Measurements from ENCODE around the gene MADD. TPM values are rescaled to one million over a fixed set of nuclear protein-coding genes. Genes with fewer than 3 reads are reported as not detected.

The MADD gene
- polyA plus RNA-seq, 1 donor: 49.8 TPM

DNA sequence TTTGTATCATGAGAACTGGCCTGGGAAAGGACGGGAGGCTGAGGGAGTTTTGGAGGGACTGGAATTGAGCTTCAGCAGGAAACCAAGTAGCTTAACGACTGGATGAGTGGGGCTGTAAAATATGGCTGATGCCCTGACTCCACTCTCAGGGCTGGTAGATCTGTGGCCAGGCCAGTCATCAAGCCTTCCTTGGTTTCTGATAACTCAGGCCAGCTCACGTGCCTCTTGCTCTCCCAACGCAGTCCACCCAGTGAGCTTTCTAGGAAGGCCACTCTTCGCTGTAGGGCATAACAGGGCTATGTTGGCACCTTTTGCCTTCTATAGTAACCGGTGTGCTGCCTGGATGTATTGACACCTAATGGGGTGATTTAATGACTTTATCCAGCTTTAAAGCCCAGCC is 5.8 kb upstream of the MADD start:
- Histone ChIP-seq H3K27ac (ENCODE audit: low read length) (no peak overlapping the region), H3K4me1 (ENCODE audit: control insufficient read depth, insufficient read depth, low read length) (peaks cover 24% of the 10 kb centered on the region), H3K27me3 (ENCODE audit: control insufficient read depth, insufficient read depth, low read length) (no peaks in the 10 kb centered on the region), H3K36me3 (ENCODE audit: control insufficient read depth, insufficient read depth, low read length) (peaks cover 40% of the 10 kb centered on the region), H3K4me3 (ENCODE audit: low read length) (no peak overlapping the region), H3K9me3 (ENCODE audit: control insufficient read depth, low read depth, low read length) (no peaks in the 10 kb centered on the region)
- DNase-seq: no peak
- WGBS (ENCODE audit: insufficient coverage, low lambda C conversion rate): 100% methylated on average over 1 of the region's 6 CpGs

DNA sequence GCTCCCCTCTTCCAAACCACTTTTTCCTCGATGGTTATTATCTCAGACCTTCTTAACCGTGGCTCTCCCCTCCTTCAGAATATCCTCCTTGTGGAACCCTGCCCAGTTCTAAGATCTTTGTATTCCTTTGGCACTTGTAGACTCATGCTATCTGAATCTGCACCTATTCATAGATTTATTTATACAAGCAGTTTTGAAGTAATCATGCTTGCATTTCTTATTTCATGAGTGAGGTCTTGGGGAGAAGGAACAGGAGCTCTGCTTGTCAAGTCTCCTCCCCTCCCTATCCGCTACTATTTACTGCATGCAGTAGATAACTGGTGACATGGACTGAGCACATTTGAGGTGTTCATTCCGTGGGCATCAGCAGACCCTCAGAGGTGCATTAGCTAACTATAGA is 5.4 kb upstream of the MADD start:
- peaks cover 20% of the 10 kb centered on the region for H3K4me1 ChIP-seq (ENCODE audit: control insufficient read depth, insufficient read depth, low read length)
- no peaks in the 10 kb centered on the region for H3K9me3 ChIP-seq (ENCODE audit: control insufficient read depth, low read depth, low read length)
- H3K27me3 ChIP-seq (ENCODE audit: control insufficient read depth, insufficient read depth, low read length): no peaks in the 10 kb centered on the region
- 100% methylated on average over 1 of the region's 4 CpGs for WGBS (ENCODE audit: insufficient coverage, low lambda C conversion rate)
- H3K4me3 ChIP-seq (ENCODE audit: low read length): no peak overlapping the region
- peaks cover 40% of the 10 kb centered on the region for H3K36me3 ChIP-seq (ENCODE audit: control insufficient read depth, insufficient read depth, low read length)
- H3K27ac ChIP-seq (ENCODE audit: low read length): no peak overlapping the region
- no peak for DNase-seq

DNA sequence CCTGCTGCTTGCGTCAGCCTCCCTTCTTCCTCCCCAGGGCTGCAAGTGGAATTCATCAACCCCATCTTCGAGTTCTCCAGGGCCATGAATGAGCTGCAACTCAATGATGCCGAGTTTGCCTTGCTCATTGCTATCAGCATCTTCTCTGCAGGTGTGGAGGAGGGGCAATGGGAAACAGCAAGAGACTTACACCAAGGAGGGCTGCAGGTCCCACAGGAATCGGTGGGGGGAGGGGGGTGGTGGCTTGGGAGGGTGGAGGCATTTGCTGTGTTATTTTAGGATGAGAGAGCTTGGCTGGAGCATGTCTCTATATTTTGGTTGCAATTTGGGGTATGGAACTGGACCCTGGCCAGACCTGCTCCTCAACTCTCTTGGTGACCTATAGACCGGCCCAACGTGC is 2.1 kb upstream of the MADD start:
- Histone ChIP-seq H3K36me3 (ENCODE audit: control insufficient read depth, insufficient read depth, low read length) (peaks cover 25% of the 10 kb centered on the region), H3K4me1 (ENCODE audit: control insufficient read depth, insufficient read depth, low read length) (peaks cover 33% of the 10 kb centered on the region), H3K27ac (ENCODE audit: low read length) (peak overlapping the region; percentile 99), H3K4me3 (ENCODE audit: low read length) (no peak overlapping the region), H3K27me3 (ENCODE audit: control insufficient read depth, insufficient read depth, low read length) (no peaks in the 10 kb centered on the region), H3K9me3 (ENCODE audit: control insufficient read depth, low read depth, low read length) (no peaks in the 10 kb centered on the region)
- WGBS (ENCODE audit: insufficient coverage, low lambda C conversion rate): no CpG with 5 or more reads among the region's 6 CpGs
- DNase-seq: no peak

DNA sequence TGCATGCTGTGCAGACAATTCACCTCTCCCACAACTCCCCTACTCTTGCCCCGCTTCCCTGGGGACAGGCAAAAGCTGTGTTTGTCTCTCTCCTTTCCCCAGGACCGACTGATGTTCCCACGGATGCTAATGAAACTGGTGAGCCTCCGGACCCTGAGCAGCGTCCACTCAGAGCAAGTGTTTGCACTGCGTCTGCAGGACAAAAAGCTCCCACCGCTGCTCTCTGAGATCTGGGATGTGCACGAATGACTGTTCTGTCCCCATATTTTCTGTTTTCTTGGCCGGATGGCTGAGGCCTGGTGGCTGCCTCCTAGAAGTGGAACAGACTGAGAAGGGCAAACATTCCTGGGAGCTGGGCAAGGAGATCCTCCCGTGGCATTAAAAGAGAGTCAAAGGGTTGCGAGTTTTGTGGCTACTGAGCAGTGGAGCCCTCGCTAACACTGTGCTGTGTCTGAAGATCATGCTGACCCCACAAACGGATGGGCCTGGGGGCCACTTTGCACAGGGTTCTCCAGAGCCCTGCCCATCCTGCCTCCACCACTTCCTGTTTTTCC is 1.4 kb upstream of the MADD start:
- Histone ChIP-seq H3K4me3 (ENCODE audit: low read length) (peak overlapping the region; percentile 67), H3K4me1 (ENCODE audit: control insufficient read depth, insufficient read depth, low read length) (peaks cover 33% of the 10 kb centered on the region), H3K27me3 (ENCODE audit: control insufficient read depth, insufficient read depth, low read length) (no peaks in the 10 kb centered on the region), H3K27ac (ENCODE audit: low read length) (peak overlapping the region; percentile 99), H3K36me3 (ENCODE audit: control insufficient read depth, insufficient read depth, low read length) (peaks cover 20% of the 10 kb centered on the region), H3K9me3 (ENCODE audit: control insufficient read depth, low read depth, low read length) (no peaks in the 10 kb centered on the region)
- WGBS (ENCODE audit: insufficient coverage, low lambda C conversion rate): no CpG with 5 or more reads among the region's 13 CpGs
- DNase-seq: no peak

DNA sequence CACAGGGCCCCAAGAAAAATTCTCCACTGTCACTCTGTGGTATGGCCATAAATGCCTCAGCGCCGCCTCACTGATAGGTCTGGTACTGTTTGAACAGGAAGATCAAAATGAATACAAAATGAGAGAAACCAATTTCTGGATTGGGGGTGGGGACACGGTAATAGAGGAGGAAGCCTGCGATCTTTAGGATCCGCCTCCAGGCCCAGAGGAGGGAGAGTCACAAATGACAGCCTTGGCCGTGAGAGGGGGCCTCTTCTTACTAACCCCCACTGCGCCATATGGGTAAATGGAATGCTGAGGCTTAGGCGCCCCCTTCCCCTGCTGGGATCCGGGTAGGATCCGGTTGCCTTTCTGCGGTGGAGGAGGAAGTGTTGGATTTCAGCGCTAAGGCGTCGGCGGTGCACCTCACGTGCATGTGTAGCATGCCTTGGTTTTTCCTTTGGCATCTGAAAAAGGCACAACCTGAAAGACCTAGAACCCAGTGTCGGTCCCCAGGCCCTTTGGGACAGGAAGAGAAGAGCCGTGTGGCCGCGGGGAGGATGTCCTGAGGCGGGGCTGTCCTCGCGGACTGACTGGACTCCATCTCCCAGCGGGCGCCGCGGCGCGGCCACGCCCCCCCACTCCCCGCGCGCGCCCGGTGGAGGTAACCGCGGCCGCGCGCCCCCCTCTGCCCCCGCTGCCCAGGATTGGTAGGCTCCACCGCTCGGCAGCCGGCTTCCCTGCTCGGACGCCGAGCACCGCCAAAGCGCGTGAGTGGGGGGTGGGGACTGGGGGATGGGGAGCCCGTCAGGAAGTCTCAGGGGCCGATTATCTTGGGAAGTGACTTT is 718 bp upstream of the MADD start:
- peak overlapping the region; percentile 99 for H3K27ac ChIP-seq (ENCODE audit: low read length)
- 0% methylated on average over 2 of the region's 52 CpGs for whole genome bisulfite sequencing (ENCODE audit: insufficient coverage, low lambda C conversion rate)
- peak overlapping the region; percentile 67 for H3K4me3 ChIP-seq (ENCODE audit: low read length)
- peaks cover 33% of the 10 kb centered on the region for H3K4me1 ChIP-seq (ENCODE audit: control insufficient read depth, insufficient read depth, low read length)
- peaks cover 18% of the 10 kb centered on the region for H3K36me3 ChIP-seq (ENCODE audit: control insufficient read depth, insufficient read depth, low read length)
- no peaks in the 10 kb centered on the region for H3K27me3 ChIP-seq (ENCODE audit: control insufficient read depth, insufficient read depth, low read length)
- peak; percentile 83 to 95 for DNase-seq
- no peaks in the 10 kb centered on the region for H3K9me3 ChIP-seq (ENCODE audit: control insufficient read depth, low read depth, low read length)

DNA sequence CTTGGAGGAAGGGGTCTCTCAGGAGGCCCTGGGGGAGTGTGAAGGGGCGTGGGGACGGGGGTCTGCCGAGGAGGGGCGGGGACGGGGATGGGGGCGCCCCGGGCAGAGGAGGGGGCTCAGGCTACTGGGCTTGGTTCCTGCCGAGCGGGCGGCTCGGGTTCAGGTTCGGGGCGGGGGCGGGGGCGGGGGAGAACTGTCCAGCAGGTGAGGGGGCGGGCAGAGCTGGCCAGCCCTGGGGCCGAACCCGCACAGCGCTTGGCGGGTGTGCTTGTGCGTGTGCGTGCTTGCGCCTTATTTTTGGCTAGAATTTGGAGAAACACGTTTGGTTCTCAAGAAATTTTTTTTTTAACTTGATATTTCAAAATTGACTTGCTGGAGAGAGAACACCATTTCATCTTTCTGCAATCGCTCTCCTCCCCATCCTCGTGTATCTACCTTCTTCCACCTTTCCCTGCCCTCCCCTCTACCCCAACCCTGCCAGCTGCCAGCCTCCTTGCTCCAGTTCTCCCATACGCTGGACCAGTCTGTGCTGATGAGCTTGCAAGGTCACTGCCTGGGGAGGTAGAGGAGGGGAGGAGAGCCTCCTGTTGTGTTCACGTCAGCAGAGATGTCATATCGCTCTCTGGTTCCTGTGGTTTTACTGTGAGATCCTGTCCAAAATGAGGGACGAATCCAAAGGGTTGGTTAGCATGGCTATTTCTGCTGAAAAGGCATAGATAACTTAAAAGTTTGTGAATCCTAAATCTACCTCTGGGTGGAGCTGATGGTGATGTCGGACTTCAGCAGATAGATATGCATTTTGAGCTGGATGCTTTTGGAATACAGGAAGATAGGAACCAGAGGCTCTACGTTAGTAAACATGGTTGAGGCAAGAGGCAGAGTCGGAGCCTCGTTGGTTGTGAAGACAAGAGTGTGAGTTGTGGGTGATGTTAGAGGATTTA is 668 bp downstream of the MADD start:
- H3K9me3 ChIP-seq (ENCODE audit: control insufficient read depth, low read depth, low read length): no peaks in the 10 kb centered on the region
- peak in 1 of 2 donors; percentile 42 for DNase-seq
- H3K27ac ChIP-seq (ENCODE audit: low read length): peak overlapping the region; percentile 64
- peaks cover 30% of the 10 kb centered on the region for H3K36me3 ChIP-seq (ENCODE audit: control insufficient read depth, insufficient read depth, low read length)
- H3K4me1 ChIP-seq (ENCODE audit: control insufficient read depth, insufficient read depth, low read length): peaks cover 33% of the 10 kb centered on the region
- peak overlapping the region; percentile 67 for H3K4me3 ChIP-seq (ENCODE audit: low read length)
- H3K27me3 ChIP-seq (ENCODE audit: control insufficient read depth, insufficient read depth, low read length): no peaks in the 10 kb centered on the region
- 14% methylated on average over 6 of the region's 34 CpGs for WGBS (ENCODE audit: insufficient coverage, low lambda C conversion rate)

DNA sequence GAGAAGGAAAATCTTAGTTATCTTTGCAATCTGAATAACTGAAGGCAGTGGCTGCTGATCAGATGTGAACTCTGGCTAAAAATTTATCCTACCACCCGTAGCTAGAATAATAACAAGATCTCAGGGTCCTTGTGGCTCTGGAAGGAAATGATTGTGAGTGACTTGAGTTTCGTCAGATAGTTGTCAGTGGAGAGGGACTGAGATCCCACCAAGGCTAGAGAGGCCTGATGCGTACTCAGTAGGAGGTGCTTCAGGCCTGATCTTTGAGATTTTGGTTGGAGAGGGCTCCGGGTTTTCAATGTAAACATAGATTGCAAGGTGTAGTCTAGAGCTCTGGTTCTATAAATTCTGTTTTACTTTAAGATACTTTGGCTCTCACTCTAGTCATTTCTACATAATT is 1.4 kb downstream of the MADD start:
- H3K36me3 ChIP-seq (ENCODE audit: control insufficient read depth, insufficient read depth, low read length): peaks cover 32% of the 10 kb centered on the region
- no peaks in the 10 kb centered on the region for H3K27me3 ChIP-seq (ENCODE audit: control insufficient read depth, insufficient read depth, low read length)
- no CpG with 5 or more reads among the region's 4 CpGs for WGBS (ENCODE audit: insufficient coverage, low lambda C conversion rate)
- H3K27ac ChIP-seq (ENCODE audit: low read length): peak overlapping the region; percentile 64
- no peak for DNase-seq
- H3K9me3 ChIP-seq (ENCODE audit: control insufficient read depth, low read depth, low read length): no peaks in the 10 kb centered on the region
- peaks cover 33% of the 10 kb centered on the region for H3K4me1 ChIP-seq (ENCODE audit: control insufficient read depth, insufficient read depth, low read length)
- H3K4me3 ChIP-seq (ENCODE audit: low read length): no peak overlapping the region

DNA sequence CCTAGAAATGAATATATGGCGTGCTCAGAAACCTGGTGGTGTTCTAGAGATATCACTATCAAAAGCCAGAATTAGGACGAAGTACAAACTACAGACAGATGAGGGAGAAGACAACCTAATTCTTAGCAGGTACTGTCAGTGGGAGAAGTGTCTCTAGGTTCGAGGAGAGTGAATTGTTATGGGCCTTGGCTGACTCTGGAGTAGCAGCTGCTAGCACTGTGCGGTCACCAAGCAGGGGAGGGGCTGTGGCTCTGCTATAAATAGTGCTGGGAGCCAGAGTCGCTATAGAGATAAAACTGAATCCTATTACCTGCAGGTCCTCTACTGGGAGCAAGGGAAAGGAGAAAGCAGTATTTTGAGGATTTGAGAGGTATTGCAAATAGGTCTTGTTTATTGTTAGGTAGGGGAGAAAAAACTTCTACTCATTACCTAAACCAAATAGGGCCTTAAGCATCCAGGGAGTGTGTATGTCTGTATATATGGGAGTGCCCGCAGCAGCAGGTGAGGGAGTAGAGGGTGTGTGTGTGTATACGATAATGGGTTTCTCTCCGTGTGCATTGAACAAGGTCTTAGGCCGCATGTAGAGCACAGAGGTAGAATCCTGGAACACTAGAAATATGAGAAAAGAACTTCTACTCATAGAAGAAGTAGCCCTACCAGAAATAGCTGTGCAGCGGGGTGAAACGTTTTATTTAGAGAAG is 2.2 kb downstream of the MADD start:
- H3K27me3 ChIP-seq (ENCODE audit: control insufficient read depth, insufficient read depth, low read length): no peaks in the 10 kb centered on the region
- H3K9me3 ChIP-seq (ENCODE audit: control insufficient read depth, low read depth, low read length): no peaks in the 10 kb centered on the region
- peaks cover 33% of the 10 kb centered on the region for H3K4me1 ChIP-seq (ENCODE audit: control insufficient read depth, insufficient read depth, low read length)
- DNase-seq: peak in 1 of 2 donors; percentile 64
- peaks cover 38% of the 10 kb centered on the region for H3K36me3 ChIP-seq (ENCODE audit: control insufficient read depth, insufficient read depth, low read length)
- H3K4me3 ChIP-seq (ENCODE audit: low read length): no peak overlapping the region
- WGBS (ENCODE audit: insufficient coverage, low lambda C conversion rate): no CpG with 5 or more reads among the region's 11 CpGs
- peak overlapping the region; percentile 13 for H3K27ac ChIP-seq (ENCODE audit: low read length)

DNA sequence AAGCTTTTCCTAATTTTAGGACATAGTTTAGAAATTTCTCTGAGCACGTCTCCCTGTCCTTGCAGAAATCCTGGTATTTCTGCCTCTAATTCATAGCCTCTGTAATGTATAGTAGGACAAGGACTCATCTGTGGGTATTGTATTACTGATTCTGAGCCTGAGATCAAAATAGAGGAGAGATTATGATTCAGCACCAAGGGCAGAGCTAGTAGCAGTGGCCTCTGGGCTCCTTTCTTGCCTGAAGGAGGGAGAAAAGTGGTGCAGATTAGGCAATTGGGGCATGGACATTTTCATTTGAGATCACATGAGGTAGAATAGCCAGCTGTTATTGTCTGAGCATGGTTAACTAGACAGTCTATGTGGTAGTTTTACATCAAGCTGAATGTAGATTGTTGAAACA is 2.8 kb downstream of the MADD start:
- Histone ChIP-seq H3K4me1 (ENCODE audit: control insufficient read depth, insufficient read depth, low read length) (peaks cover 30% of the 10 kb centered on the region), H3K27me3 (ENCODE audit: control insufficient read depth, insufficient read depth, low read length) (no peaks in the 10 kb centered on the region), H3K9me3 (ENCODE audit: control insufficient read depth, low read depth, low read length) (no peaks in the 10 kb centered on the region), H3K4me3 (ENCODE audit: low read length) (no peak overlapping the region), H3K27ac (ENCODE audit: low read length) (no peak overlapping the region), H3K36me3 (ENCODE audit: control insufficient read depth, insufficient read depth, low read length) (peaks cover 43% of the 10 kb centered on the region)
- no CpG with 5 or more reads among the region's 1 CpG for WGBS (ENCODE audit: insufficient coverage, low lambda C conversion rate)
- no peak for DNase-seq

All from large intestine (tissue), 3 donors.